NCI-H2227 (cell line): Measurements from ENCODE around the gene PIGQ.
A peak's percentile ranks its signal among the peaks of the same experiment; 100 is the strongest.
"Not testable (repeated sequence)": the region's sequence is repeated elsewhere in the genome, so short reads cannot be mapped to it uniquely, and the experiment has no call there.

ENCODE experiments used
- DNase-seq: peaks from one replicate; lab custom pipeline; 2025; ENCODE audit not compliant: unreplicated experiment; lab: John Stamatoyannopoulos, UW

Gene PIGQ

GRCh38 chr16:583815-584591 is 14.2 kb downstream of the PIGQ start:
- peak; percentile 47 for DNase-seq

- peak; percentile 35 for DNase-seq
Measured at GRCh38 chr16:585351-585750, 15.6 kb downstream of the PIGQ start.

- DNase-seq = no peak
Measured at GRCh38 chr16:586047-586644, 16.4 kb downstream of the PIGQ start.

DNA sequence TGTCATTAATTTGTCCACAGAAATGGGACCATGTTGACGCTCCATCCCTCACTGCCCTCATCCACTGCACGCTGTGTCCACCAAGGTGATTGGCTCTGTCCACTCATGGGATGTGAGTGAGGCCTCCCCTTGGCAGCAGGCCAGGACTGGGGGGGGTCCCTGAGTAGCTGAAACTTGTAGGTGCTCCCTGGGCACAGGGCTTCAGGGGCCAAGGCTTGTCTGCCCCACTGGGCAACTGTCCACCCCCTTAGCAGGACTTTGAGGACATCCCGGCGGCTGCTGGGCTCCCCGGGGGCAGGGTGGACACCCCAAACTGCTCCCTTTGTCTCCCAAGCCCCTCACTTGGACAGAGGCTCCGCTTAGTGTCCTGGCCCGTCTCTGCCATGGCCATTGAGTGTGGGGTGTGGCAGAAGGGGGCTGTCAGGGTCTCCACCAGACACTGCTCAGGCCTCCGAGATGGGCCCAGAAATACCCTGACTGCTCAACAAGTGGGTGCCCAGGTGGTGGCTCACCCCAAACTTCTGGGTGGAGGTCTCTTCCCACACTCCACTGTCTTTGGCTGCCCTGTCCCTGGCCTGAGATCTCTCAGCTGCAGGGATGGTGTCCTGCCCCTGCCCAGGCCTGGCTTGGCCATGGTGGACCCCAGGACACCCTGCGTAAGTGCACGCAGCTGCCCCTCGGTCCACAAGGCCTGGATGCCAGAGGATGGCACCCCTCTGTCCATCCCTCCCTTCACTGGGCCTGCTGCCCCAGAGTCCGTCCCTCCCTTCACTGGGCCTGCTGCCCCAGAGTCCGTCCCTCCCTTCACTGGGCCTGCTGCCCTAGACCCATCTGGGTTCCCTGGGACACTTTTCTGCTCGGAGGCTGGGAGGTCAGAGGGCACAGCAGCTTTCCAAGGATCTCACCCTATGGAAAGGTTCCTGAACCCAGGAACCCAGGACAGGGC is 17.1 kb downstream of the PIGQ start:
- DNase-seq = no peak

DNA sequence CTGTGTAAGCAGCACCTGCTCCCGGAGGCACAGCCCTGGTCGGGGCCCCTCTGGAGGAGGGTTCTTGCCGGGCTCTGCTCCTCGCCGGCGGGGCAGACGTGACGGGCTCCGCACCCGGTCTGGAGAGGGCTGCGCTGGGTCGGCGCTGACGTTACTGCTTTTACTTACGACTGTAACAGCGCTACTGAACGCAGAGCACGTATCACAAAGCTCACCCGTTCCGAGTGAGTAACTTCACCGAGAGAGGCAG is 18.8 kb downstream of the PIGQ start:
- peak; percentile 77 for DNase-seq

DNA sequence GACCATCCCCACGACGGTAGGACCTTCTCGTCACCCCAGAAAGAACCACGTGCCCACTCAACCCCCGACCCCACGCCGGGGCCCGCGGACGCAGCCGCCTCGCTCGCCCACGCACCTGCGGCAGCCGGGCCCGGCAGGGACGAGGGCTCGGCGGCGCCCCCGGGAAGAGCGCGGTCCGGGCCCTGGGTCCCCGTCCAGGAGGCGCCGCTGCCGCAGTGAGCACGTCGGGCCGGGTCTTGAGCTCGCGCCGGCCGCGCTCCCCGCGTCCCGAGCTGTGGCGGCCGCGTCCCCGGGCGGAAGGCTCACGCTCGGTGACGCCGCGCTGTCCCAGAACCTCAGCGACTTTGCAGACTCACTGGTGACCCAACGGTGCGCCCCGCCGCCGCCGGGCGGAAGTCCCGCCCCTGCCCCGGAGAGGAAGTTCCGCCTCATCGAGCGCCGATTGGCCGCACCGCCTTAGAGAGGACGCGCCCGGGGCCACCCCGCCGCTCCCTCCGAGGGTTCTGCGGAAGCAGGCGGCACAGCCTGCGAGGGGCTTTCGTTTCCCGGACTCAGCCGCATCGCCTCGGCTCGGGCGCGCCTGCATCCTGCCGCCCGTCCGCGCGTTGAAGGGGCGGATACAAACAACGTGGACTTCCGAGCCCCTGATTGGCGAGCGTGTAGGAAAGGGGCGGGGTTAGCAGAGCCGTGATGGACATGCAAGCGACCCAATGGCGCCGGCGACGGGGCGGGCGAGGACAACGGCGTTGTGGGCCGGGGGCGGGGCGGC is 19.3 kb downstream of the PIGQ start:
- DNase-seq = peak; percentile 96

DNA sequence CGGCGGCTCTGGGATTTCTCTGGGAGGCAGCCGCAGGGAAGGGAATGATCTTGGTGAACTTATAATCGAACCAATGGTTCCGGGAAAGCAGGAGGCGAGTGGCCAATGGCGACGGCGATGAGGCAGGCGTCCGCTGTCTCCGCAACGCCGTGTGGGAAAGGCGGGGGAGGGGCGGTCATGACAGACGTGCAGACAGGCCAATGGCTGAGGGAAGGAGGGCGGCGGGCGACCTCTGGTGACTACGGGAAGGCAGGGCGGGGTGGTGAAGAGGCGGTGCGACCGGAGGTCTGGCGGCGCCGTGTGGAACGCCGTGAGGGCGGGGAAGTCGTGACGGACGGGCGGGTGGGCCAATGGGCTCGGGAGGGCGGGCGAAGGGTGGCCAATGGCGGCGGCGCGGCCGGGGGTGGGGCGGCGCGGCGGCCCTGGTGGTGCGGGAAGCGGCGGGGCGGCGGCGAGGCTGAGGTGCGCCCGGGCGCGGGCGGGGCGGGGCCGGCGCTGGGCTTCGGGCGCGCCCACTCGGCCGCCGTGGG is 20.0 kb downstream of the PIGQ start, which contains the start of gene RAB40C:
RAB40C (plus strand) TSS at position 409 of the 530 bp plus-strand sequence. CDS start 226 bp downstream, outside the sequence.
- DNase-seq = peak; percentile 98

DNA sequence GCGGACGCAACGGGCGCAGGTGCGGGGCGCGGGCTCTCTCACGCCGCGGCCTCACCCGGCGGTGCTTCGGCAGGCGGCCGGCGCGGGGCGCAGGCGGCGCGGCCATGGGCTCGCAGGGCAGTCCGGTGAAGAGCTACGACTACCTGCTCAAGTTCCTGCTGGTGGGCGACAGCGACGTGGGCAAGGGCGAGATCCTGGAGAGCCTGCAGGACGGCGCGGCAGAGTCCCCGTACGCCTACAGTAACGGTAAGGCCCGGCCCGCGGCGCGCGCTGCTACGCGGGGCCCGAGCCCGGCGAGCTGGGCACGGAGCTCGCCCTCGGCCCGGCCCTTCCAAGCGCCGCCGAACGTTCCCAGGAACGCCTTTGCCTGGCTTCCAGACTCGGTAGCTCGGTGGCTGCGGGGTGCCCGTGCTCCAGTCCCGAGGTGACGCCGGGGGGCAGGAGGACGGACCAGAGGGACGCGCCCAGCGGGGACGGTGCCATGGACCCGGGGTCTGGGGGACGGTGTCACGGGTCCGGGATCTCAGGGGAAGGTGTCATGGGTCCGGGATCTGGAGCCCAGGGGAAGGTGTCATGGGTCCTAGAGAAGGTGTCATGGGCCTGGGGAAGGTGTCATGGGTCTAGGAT is 20.5 kb downstream of the PIGQ start:
- DNase-seq = peak; percentile 72

DNA sequence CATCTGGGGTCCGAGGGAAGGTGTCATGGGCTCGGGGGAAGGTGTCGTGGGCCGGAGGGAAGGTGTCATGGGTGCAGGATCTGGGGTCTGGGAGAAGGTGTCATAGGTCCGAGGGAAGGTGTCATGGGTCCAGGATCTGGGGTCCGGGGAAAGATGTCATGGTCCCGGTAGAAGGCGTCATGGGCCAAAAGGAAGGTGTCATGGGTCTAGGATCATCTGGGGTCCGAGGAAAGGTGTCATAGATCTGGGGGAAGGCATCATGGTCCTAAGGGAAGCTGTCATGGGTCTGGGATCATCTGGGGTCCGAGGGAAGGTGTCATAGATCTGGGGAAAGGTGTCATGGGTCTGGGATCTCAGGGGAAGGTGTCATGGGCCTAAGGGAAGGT is 21.0 kb downstream of the PIGQ start:
- no peak for DNase-seq

DNA sequence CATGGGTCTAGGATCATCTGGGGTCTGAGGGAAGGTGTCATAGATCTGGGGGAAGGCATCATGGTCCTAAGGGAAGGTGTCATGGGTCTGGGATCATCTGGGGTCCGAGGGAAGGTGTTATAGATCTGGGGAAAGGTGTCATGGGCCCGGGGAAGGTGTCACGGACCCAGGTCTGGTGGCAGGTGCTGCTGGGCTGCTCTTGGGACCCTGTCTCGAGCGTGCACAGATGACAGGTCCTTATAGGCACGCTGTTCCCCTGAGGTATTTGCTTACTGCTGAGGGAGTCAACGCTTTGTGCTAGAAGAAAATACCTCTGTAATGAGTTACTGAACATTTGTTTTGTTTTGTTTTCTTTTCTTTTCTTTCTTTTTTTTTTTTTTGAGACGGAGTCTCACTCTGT is 21.5 kb downstream of the PIGQ start:
- no peak for DNase-seq

- DNase-seq = no peak
Measured at GRCh38 chr16:591892-592517, 22.2 kb downstream of the PIGQ start.

- no peak for DNase-seq
Measured at GRCh38 chr16:592518-593306, 22.9 kb downstream of the PIGQ start.

GRCh38 chr16:593406-593805 is 23.6 kb downstream of the PIGQ start:
- DNase-seq = no peak

- no peak for DNase-seq
Measured at GRCh38 chr16:593807-594206, 24.0 kb downstream of the PIGQ start.

- DNase-seq = peak; percentile 29
Measured at GRCh38 chr16:595094-595528, 25.3 kb downstream of the PIGQ start.

- DNase-seq = no peak
Measured at GRCh38 chr16:595942-596735, 26.4 kb downstream of the PIGQ start.

DNA sequence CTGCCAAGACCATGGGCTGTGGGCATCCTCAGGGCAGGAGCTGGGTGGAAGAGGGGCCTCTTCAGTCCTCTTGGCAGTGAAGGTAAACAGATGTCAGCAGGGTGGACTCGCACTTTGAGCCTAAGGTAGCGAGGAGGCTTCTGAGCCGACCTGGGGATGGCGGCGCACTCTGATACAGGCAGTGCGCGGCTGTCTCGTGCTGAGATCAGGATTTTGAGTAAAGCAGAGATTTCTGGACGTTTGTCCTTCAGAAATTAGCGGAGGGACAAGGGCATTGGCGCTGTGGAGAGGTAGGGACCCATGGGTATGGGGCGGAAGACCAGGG is 26.9 kb downstream of the PIGQ start:
- no peak for DNase-seq

DNA sequence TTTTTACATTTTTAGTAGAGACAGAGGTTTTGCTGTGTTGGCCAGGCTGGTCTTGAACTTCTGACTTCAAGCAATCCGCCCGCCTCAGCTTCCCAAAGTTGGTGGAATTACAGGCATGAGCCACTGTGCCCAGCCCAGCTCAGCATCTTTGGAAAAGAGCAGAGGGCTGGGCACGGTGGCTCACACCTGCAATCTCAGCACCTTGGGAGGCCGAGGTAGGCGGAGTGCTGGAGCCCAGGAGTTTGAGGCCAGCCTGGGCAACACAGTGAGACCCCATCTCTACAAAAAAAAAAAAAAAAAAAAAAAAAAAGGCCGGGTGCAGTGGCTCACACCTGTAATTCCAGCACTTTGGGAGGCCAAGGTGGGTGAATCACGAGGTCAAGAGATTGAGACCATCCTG is 27.9 kb downstream of the PIGQ start:
- DNase-seq = not testable (repeated sequence)
